ENCODE data around the gene SLC36A3.

Gene SLC36A3

GRCh38 chr5:151295138-151295537, 8.4 kb downstream of the SLC36A3 start:
- peak; percentile 48 for DNase-seq (ENCODE audit: low read depth)
- no peak overlapping the region for H3K4me3 ChIP-seq (ENCODE audit: low read length)
- no peak for TF ChIP-seq CTCF (IDR thresholded peaks at IDR 0.05; ENCODE audit: insufficient read depth, low read depth, low read length, missing control alignments)

- DNase-seq (ENCODE audit: low read depth), result no peak
- no peak overlapping the region for H3K4me3 ChIP-seq (ENCODE audit: low read length)
- no peak for TF ChIP-seq CTCF (IDR thresholded peaks at IDR 0.05; ENCODE audit: insufficient read depth, low read depth, low read length, missing control alignments)
Observed at GRCh38 chr5:151293624-151294023, 9.9 kb downstream of the SLC36A3 start.

GRCh38 chr5:151288180-151288579, 15.4 kb downstream of the SLC36A3 start:
- peak; percentile 70 for DNase-seq (ENCODE audit: low read depth)
- TF ChIP-seq CTCF (IDR thresholded peaks at IDR 0.05; ENCODE audit: insufficient read depth, low read depth, low read length, missing control alignments), result peak; percentile 34
- H3K4me3 ChIP-seq (ENCODE audit: low read length), result no peak overlapping the region

- H3K4me3 ChIP-seq (ENCODE audit: low read length), result no peak overlapping the region
- no peak for TF ChIP-seq CTCF (IDR thresholded peaks at IDR 0.05; ENCODE audit: insufficient read depth, low read depth, low read length, missing control alignments)
- DNase-seq (ENCODE audit: low read depth), result no peak
Observed at GRCh38 chr5:151286246-151286645, 17.3 kb downstream of the SLC36A3 start.

- no peak for DNase-seq (ENCODE audit: low read depth)
- TF ChIP-seq CTCF (IDR thresholded peaks at IDR 0.05; ENCODE audit: insufficient read depth, low read depth, low read length, missing control alignments), result no peak
- H3K4me3 ChIP-seq (ENCODE audit: low read length), result no peak overlapping the region
Observed at GRCh38 chr5:151285683-151286082, 17.9 kb downstream of the SLC36A3 start.

- peak; percentile 24 for TF ChIP-seq CTCF (IDR thresholded peaks at IDR 0.05; ENCODE audit: insufficient read depth, low read depth, low read length, missing control alignments)
- no peak overlapping the region for H3K4me3 ChIP-seq (ENCODE audit: low read length)
- no peak for DNase-seq (ENCODE audit: low read depth)
Observed at GRCh38 chr5:151284392-151284967, 19.1 kb downstream of the SLC36A3 start.

GRCh38 chr5:151283120-151283825, 20.3 kb downstream of the SLC36A3 start:
- no peak overlapping the region for H3K4me3 ChIP-seq (ENCODE audit: low read length)
- DNase-seq (ENCODE audit: low read depth), result no peak
- no peak for TF ChIP-seq CTCF (IDR thresholded peaks at IDR 0.05; ENCODE audit: insufficient read depth, low read depth, low read length, missing control alignments)

Data from epithelial cell of esophagus (primary cell).